HCT116 (cell line): ENCODE measurements around the gene RNASET2. TPM values are rescaled to one million over a fixed set of nuclear protein-coding genes. Genes with fewer than 3 reads are reported as not detected.

Experiments used
- ATAC-seq: fragments of 200-7000 bp; cut with Tn5 transposase; 2 replicates; pipeline ENCODE4 v1.9.1; 2020; ENCODE audit warnings: mild to moderate bottlenecking, moderate library complexity
- BruUV-seq: library from RNA; stranded (reverse); fragments of 400-500 nt; replicated peaks from 2 replicates; lab custom pipeline; 2021; lab: Mats Ljungman, UMichigan
- CTCF ChIA-PET: fragments of 300-600 bp; sonication (Branson Sonifier 250); formaldehyde crosslinking; loops from one replicate; lab custom pipeline; 2021; ENCODE audit warnings: antibody characterized with exemption; lab: Charles Lee
- POLR2A ChIA-PET: fragments of 300-600, 350-600 bp; sonication (Branson Sonifier 250); formaldehyde crosslinking; loops from one replicate; lab custom pipeline; 2021; ENCODE audit warnings: antibody characterized with exemption; lab: Charles Lee
- RAD21 ChIA-PET, 2 experiments: fragments of 300-600 bp; sonication (Branson Sonifier 250); formaldehyde crosslinking; loops; one replicate each; lab custom pipeline; 2023; ENCODE audit warnings: low total read pairs in 2 of 2; ENCODE audit not compliant: uncharacterized antibody in 2 of 2, unreplicated experiment in 2 of 2, low non-redundant PET in 1 of 2; lab: Charles Lee
- DNase-seq: peaks from one replicate; pipeline ENCODE4 v3.0.0-alpha.2; 2010; ENCODE audit warnings: low read depth, low spot score
- H2AFZ ChIP-seq: fragments of 200-600 bp; shearing (Covaris generic), sonication (generic); 2 replicates; pipeline ENCODE4 v1.6.1; 2017; ENCODE audit warnings: low read depth, mixed run types, mixed read lengths, antibody characterized with exemption, low read length; ENCODE audit not compliant: poor library complexity, severe bottlenecking
- H3K27ac ChIP-seq: 2 replicates; pipeline ENCODE4 v1.5.1; 2012; ENCODE audit warnings: low read depth, low read length
- H3K27me3 ChIP-seq: fragments of 200-600 bp; sonication (generic); 2 replicates; pipeline ENCODE4 v1.6.1; 2016; ENCODE audit warnings: mixed run types, low read length, mixed read lengths; ENCODE audit not compliant: insufficient read depth
- H3K36me3 ChIP-seq, 2 experiments: fragments of 200-500 bp in 1 of 2; fragments of 200-600 bp in 1 of 2; sonication (Bioruptor generic) in 1 of 2; sonication (generic) in 1 of 2; 2 replicates each; pipeline versions ENCODE4 v1.5.1 to v1.6.1; 2014 to 2016; ENCODE audit warnings: low read length in 2 of 2, inconsistent platforms in 1 of 2, mixed read lengths in 1 of 2, mixed run types in 1 of 2; ENCODE audit not compliant: insufficient read depth in 2 of 2, control insufficient read depth in 1 of 2
- H3K4me1 ChIP-seq, 2 experiments: fragments of 200-600 bp in 1 of 2; sonication (generic) in 1 of 2; 2 replicates each; pipeline versions ENCODE4 v1.5.1 to v1.6.1; 2012 to 2017; ENCODE audit warnings: low read length in 2 of 2, inconsistent platforms in 1 of 2, mild to moderate bottlenecking in 1 of 2, mixed read lengths in 1 of 2, mixed run types in 1 of 2, moderate library complexity in 1 of 2; ENCODE audit not compliant: insufficient read depth in 2 of 2, control insufficient read depth in 1 of 2
- H3K4me2 ChIP-seq: fragments of 200-600 bp; sonication (generic); 2 replicates; pipeline ENCODE4 v1.6.1; 2017; ENCODE audit warnings: mixed run types, low read length, mixed read lengths
- H3K4me3 ChIP-seq, 2 experiments: fragments of 200-600 bp in 1 of 2; sonication (generic) in 1 of 2; replicated peaks in 1 of 2; 2 replicates each; pipeline ENCODE4 v1.5.1; 2011 to 2016; ENCODE audit warnings: low read length in 2 of 2, control low read depth in 1 of 2, low read depth in 1 of 2, mild to moderate bottlenecking in 1 of 2, mixed read lengths in 1 of 2, mixed run types in 1 of 2
- H3K79me2 ChIP-seq: fragments of 200-600 bp; sonication (generic); 2 replicates; pipeline ENCODE4 v1.6.1; 2017; ENCODE audit warnings: mild to moderate bottlenecking, mixed run types, low read length, moderate library complexity, mixed read lengths; ENCODE audit not compliant: insufficient read depth
- H3K9ac ChIP-seq: fragments of 200-600 bp; sonication (generic); 2 replicates; pipeline ENCODE4 v1.6.1; 2016; ENCODE audit warnings: low read length, mixed read lengths
- H3K9me2 ChIP-seq: fragments of 200-600 bp; sonication (generic), shearing (Covaris generic); 2 replicates; pipeline ENCODE4 v1.6.1; 2017; ENCODE audit warnings: mixed run types, mild to moderate bottlenecking, moderate library complexity; ENCODE audit not compliant: insufficient read depth
- H3K9me3 ChIP-seq, 2 experiments: fragments of 200-500 bp in 1 of 2; fragments of 200-600 bp in 1 of 2; sonication (Bioruptor generic) in 1 of 2; sonication (generic) in 1 of 2; 2 replicates each; pipeline ENCODE4 v1.6.1; 2014 to 2017; ENCODE audit warnings: low read length in 2 of 2, mixed read lengths in 2 of 2, inconsistent platforms in 1 of 2, low read depth in 1 of 2, mild to moderate bottlenecking in 1 of 2, mixed run types in 1 of 2, moderate library complexity in 1 of 2; ENCODE audit not compliant: control insufficient read depth in 1 of 2, insufficient read depth in 1 of 2
- H4K20me1 ChIP-seq: fragments of 200-600 bp; sonication (generic), shearing (Covaris generic); 2 replicates; pipeline ENCODE4 v1.6.1; 2017; ENCODE audit warnings: mixed run types, mild to moderate bottlenecking, moderate library complexity; ENCODE audit not compliant: insufficient read depth
- ATF3 ChIP-seq: IDR thresholded peaks from 2 replicates; pipeline ENCODE4 v1.6.1; 2012
- CBX3 ChIP-seq: IDR thresholded peaks from 2 replicates; pipeline ENCODE4 v1.6.1; 2012; ENCODE audit warnings: low read depth
- CEBPB ChIP-seq: IDR thresholded peaks from 2 replicates; pipeline ENCODE4 v1.6.1; 2012; ENCODE audit warnings: low read depth
- EGR1 ChIP-seq: IDR thresholded peaks from 2 replicates; pipeline ENCODE4 v1.6.1; 2012; ENCODE audit warnings: low read depth
- ELF1 ChIP-seq: IDR thresholded peaks from 2 replicates; pipeline ENCODE4 v1.6.1; 2012; ENCODE audit warnings: low read depth, borderline replicate concordance
- EZH2 ChIP-seq: fragments of 200-600 bp; sonication (generic); IDR thresholded peaks from 2 replicates; pipeline ENCODE4 v1.6.1; 2017; ENCODE audit warnings: antibody characterized with exemption, mixed run types
- EZH2phosphoT487 ChIP-seq: fragments of 200-600 bp; IDR thresholded peaks from 2 replicates; pipeline ENCODE4 v1.6.1; 2018; ENCODE audit warnings: antibody characterized with exemption, borderline replicate concordance
- FOSL1 ChIP-seq: IDR thresholded peaks from 2 replicates; pipeline ENCODE4 v1.6.1; 2012; ENCODE audit warnings: low read depth
- JUND ChIP-seq: IDR thresholded peaks from 2 replicates; pipeline ENCODE4 v1.6.1; 2012
- POLR2AphosphoS5 ChIP-seq: IDR thresholded peaks from 2 replicates; pipeline ENCODE4 v1.6.1; 2011; ENCODE audit warnings: mild to moderate bottlenecking, low read depth, low read length, moderate library complexity
- RAD21 ChIP-seq: IDR thresholded peaks from 2 replicates; pipeline ENCODE4 v1.6.1; 2012; ENCODE audit warnings: low read depth, mild to moderate bottlenecking
- REST ChIP-seq: IDR thresholded peaks from 2 replicates; pipeline ENCODE4 v1.6.1; 2012; ENCODE audit warnings: low read depth
- SIN3A ChIP-seq: IDR thresholded peaks from 2 replicates; pipeline ENCODE4 v1.6.1; 2012; ENCODE audit warnings: low read depth
- SP1 ChIP-seq: IDR thresholded peaks from 2 replicates; pipeline ENCODE4 v1.6.1; 2012; ENCODE audit warnings: low read depth
- SRF ChIP-seq: IDR thresholded peaks from 2 replicates; pipeline ENCODE4 v1.6.1; 2012; ENCODE audit warnings: low read depth
- TCF7L2 ChIP-seq: IDR thresholded peaks from 2 replicates; pipeline ENCODE4 v1.7.0; 2011; ENCODE audit warnings: borderline replicate concordance, inconsistent platforms; ENCODE audit not compliant: insufficient read depth, insufficient read length; ENCODE audit errors: extremely low read depth
- YY1 ChIP-seq: IDR thresholded peaks from 2 replicates; pipeline ENCODE4 v1.6.1; 2011; ENCODE audit warnings: low read length, low read depth, moderate library complexity, mild to moderate bottlenecking; ENCODE audit not compliant: insufficient replicate concordance; ENCODE audit errors: extremely low read depth
- ZBTB33 ChIP-seq: IDR thresholded peaks from 2 replicates; pipeline ENCODE4 v1.6.1; 2011; ENCODE audit warnings: mild to moderate bottlenecking, low read length, moderate library complexity; ENCODE audit not compliant: insufficient replicate concordance; ENCODE audit errors: extremely low read depth
- ZNF274 ChIP-seq: fragments of 200-500 bp; sonication (Bioruptor generic); IDR thresholded peaks from 2 replicates; pipeline ENCODE4 v1.6.1; 2014; ENCODE audit warnings: mild to moderate bottlenecking, low read depth, low read length, inconsistent platforms
- intact Hi-C: fragments of 100-400 bp; cut with micrococcal nuclease; formaldehyde crosslinking; loops from 2 replicates; pipeline ENCODE4 v1.10.0; 2022
- total RNA-seq: library from RNA; stranded (reverse); gene quantifications from one replicate; pipeline ENCODE4 v1.2.1, GENCODE V29; 2021; ENCODE audit not compliant: unreplicated experiment

RNASET2 gene
- total RNA-seq, 1 experiment from 2014 or later, result 32.8 TPM

GRCh38 chr6:166960609-166960978 lies 4.2 kb upstream of the RNASET2 start:
- no peaks in the 10 kb centered on the region for H3K79me2 ChIP-seq
- H3K4me1 ChIP-seq, result peaks cover 4 to 12% of the 10 kb centered on the region in 2 experiments; a peak in 3 of 4 replicates
- CTCF ChIA-PET, result interaction anchor here (1.5 kb wide), 1 partner anchor 29 kb away, joined by 3 read pairs; no protein-coding TSS in a partner anchor
- H2AFZ ChIP-seq, result no peak overlapping the region
- H3K9ac ChIP-seq, result no peak overlapping the region
- H4K20me1 ChIP-seq, result no peaks in the 10 kb centered on the region
- H3K9me3 ChIP-seq, result no peaks in the 10 kb centered on the region
- no peaks in the 10 kb centered on the region for H3K9me2 ChIP-seq
- H3K36me3 ChIP-seq, result no peaks in the 10 kb centered on the region
- intact Hi-C loops, result no loop called here
- H3K4me2 ChIP-seq, result no peak overlapping the region
- H3K27ac ChIP-seq, result no peak overlapping the region
- no peak overlapping the region for H3K4me3 ChIP-seq
- TF ChIP-seq CEBPB (no peak), SIN3A (no peak), EZH2phosphoT487 (no peak), TCF7L2 (no peak), JUND (no peak), CBX3 (no peak), ELF1 (no peak), FOSL1 (no peak), EZH2 (no peak), YY1 (no peak), REST (no peak), EGR1 (no peak), ATF3 (no peak), SP1 (no peak), POLR2AphosphoS5 (no peak), ZBTB33 (no peak), RAD21 (no peak), ZNF274 (no peak), SRF (no peak)
- TF ChIP-seq, all 23 proteins: peak for 0
- RAD21 ChIA-PET, result no interaction called here
- BruUV-seq, result no TSS peak
- no peak for DNase-seq
- H3K27me3 ChIP-seq, result no peaks in the 10 kb centered on the region
- POLR2A ChIA-PET, result no interaction called here
- ATAC-seq, result no peak
